ENCODE measurements around the gene RETSAT.

GRCh38 chr2:85341269-85342029 lies 12.9 kb downstream of the RETSAT start:
- TF ChIP-seq, protein P1, sequence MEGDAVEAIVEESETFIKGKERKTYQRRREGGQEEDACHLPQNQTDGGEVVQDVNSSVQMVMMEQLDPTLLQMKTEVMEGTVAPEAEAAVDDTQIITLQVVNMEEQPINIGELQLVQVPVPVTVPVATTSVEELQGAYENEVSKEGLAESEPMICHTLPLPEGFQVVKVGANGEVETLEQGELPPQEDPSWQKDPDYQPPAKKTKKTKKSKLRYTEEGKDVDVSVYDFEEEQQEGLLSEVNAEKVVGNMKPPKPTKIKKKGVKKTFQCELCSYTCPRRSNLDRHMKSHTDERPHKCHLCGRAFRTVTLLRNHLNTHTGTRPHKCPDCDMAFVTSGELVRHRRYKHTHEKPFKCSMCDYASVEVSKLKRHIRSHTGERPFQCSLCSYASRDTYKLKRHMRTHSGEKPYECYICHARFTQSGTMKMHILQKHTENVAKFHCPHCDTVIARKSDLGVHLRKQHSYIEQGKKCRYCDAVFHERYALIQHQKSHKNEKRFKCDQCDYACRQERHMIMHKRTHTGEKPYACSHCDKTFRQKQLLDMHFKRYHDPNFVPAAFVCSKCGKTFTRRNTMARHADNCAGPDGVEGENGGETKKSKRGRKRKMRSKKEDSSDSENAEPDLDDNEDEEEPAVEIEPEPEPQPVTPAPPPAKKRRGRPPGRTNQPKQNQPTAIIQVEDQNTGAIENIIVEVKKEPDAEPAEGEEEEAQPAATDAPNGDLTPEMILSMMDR (IDR thresholded peaks at IDR 0.05; ENCODE audit: low read depth, low read length, poor library complexity, severe bottlenecking) = no peak
- TF ChIP-seq EZH2phosphoT487 (IDR thresholded peaks at IDR 0.05; ENCODE audit: borderline replicate concordance, low read length) = no peak
